ENCODE measurements around the gene ANGPT4.

GRCh38 chr20:920311-920710 lies 4.2 kb upstream of the ANGPT4 start:
- TF ChIP-seq, protein P1, sequence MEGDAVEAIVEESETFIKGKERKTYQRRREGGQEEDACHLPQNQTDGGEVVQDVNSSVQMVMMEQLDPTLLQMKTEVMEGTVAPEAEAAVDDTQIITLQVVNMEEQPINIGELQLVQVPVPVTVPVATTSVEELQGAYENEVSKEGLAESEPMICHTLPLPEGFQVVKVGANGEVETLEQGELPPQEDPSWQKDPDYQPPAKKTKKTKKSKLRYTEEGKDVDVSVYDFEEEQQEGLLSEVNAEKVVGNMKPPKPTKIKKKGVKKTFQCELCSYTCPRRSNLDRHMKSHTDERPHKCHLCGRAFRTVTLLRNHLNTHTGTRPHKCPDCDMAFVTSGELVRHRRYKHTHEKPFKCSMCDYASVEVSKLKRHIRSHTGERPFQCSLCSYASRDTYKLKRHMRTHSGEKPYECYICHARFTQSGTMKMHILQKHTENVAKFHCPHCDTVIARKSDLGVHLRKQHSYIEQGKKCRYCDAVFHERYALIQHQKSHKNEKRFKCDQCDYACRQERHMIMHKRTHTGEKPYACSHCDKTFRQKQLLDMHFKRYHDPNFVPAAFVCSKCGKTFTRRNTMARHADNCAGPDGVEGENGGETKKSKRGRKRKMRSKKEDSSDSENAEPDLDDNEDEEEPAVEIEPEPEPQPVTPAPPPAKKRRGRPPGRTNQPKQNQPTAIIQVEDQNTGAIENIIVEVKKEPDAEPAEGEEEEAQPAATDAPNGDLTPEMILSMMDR (IDR thresholded peaks at IDR 0.05) = no peak
- TF ChIP-seq REST (IDR thresholded peaks at IDR 0.05; ENCODE audit: insufficient read depth in 1 of 2, low read depth in 2 of 2, low read length in 1 of 2) (no peak), POLR2AphosphoS5 (IDR thresholded peaks at IDR 0.05; ENCODE audit: low read depth, low read length) (no peak)
